OCI-LY3 (cell line): ENCODE results near the gene METTL13.

Experiments used
- EZH2phosphoT487 ChIP-seq: fragments of 200-600 bp; shearing (Covaris generic); IDR thresholded peaks from 2 replicates; pipeline ENCODE4 v1.6.1; 2018; ENCODE audit warnings: antibody characterized with exemption, mixed run types, low read depth
- TF ChIP-seq, protein P1 (sequence below): fragments of 200-600, 300-600 bp; sonication (generic); IDR thresholded peaks from 2 replicates; pipeline ENCODE4 v1.5.1; 2014; ENCODE audit warnings: antibody characterized with exemption, low read length, low read depth

DNA sequence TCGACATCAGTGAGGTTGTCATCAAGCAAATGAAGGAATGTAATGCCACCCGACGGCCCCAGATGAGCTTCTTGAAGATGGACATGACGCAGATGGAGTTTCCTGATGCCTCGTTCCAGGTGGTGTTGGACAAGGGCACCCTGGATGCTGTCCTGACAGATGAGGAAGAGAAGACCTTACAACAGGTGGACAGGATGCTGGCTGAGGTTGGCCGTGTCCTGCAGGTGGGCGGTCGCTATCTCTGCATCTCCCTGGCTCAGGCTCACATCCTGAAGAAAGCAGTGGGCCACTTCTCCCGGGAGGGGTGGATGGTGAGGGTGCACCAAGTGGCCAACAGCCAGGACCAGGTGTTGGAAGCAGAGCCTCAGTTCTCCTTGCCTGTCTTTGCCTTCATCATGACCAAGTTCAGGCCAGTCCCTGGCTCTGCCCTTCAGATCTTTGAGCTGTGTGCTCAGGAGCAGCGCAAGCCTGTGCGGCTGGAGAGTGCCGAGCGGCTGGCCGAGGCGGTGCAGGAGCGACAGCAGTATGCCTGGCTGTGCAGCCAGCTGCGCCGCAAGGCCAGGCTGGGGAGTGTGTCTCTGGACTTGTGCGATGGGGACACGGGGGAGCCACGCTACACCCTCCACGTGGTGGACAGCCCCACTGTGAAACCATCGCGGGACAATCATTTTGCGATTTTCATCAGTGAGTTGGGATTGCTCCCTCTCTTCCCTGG, 2.5 kb downstream of the METTL13 start:
- TF ChIP-seq, protein P1, sequence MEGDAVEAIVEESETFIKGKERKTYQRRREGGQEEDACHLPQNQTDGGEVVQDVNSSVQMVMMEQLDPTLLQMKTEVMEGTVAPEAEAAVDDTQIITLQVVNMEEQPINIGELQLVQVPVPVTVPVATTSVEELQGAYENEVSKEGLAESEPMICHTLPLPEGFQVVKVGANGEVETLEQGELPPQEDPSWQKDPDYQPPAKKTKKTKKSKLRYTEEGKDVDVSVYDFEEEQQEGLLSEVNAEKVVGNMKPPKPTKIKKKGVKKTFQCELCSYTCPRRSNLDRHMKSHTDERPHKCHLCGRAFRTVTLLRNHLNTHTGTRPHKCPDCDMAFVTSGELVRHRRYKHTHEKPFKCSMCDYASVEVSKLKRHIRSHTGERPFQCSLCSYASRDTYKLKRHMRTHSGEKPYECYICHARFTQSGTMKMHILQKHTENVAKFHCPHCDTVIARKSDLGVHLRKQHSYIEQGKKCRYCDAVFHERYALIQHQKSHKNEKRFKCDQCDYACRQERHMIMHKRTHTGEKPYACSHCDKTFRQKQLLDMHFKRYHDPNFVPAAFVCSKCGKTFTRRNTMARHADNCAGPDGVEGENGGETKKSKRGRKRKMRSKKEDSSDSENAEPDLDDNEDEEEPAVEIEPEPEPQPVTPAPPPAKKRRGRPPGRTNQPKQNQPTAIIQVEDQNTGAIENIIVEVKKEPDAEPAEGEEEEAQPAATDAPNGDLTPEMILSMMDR, result no peak
- no peak for TF ChIP-seq EZH2phosphoT487
